ENCODE measurements around the gene NKAIN1. TPM values are rescaled to one million over a fixed set of nuclear protein-coding genes. Genes with fewer than 3 reads are reported as not detected.

NKAIN1 gene
- total RNA-seq, 1 donor from 2014 or later = not detected

GRCh38 chr1:31214316-31215064 lies 25.2 kb downstream of the NKAIN1 start:
- no peaks in the 10 kb centered on the region for H3K9me3 ChIP-seq
- no peaks in the 10 kb centered on the region for H3K36me3 ChIP-seq
- intact Hi-C loops (cut with DNase I) = no loop called here
- ATAC-seq (no peak), DNase-seq (no peak)
- no peaks in the 10 kb centered on the region for H3K4me1 ChIP-seq
- no peak overlapping the region for H3K27ac ChIP-seq
- no peak overlapping the region for H3K4me3 ChIP-seq
- no peaks in the 10 kb centered on the region for H3K27me3 ChIP-seq
- no peak for TF ChIP-seq CTCF (IDR thresholded peaks at IDR 0.05)

GRCh38 chr1:31208361-31208945 lies 31.2 kb downstream of the NKAIN1 start:
- DNase-seq (no peak), ATAC-seq (peak; percentile 86)
- Histone ChIP-seq H3K36me3 (no peaks in the 10 kb centered on the region), H3K9me3 (no peaks in the 10 kb centered on the region), H3K27ac (no peak overlapping the region), H3K27me3 (no peaks in the 10 kb centered on the region), H3K4me3 (no peak overlapping the region), H3K4me1 (no peaks in the 10 kb centered on the region)
- intact Hi-C loops (cut with DNase I) = no loop called here
- TF ChIP-seq CTCF (IDR thresholded peaks at IDR 0.05) = no peak

GRCh38 chr1:31207569-31207968 lies 32.1 kb downstream of the NKAIN1 start:
- H3K4me3 ChIP-seq = no peak overlapping the region
- H3K27me3 ChIP-seq = no peaks in the 10 kb centered on the region
- intact Hi-C loops (cut with DNase I) = no loop called here

GRCh38 chr1:31207046-31207445 lies 32.6 kb downstream of the NKAIN1 start:
- no peaks in the 10 kb centered on the region for H3K27me3 ChIP-seq
- no peak for TF ChIP-seq CTCF (IDR thresholded peaks at IDR 0.05)
- H3K4me3 ChIP-seq = no peak overlapping the region
- ATAC-seq (no peak), DNase-seq (no peak)
- no peaks in the 10 kb centered on the region for H3K36me3 ChIP-seq
- H3K4me1 ChIP-seq = no peaks in the 10 kb centered on the region
- intact Hi-C loops (cut with DNase I) = no loop called here
- H3K27ac ChIP-seq = no peak overlapping the region
- H3K9me3 ChIP-seq = no peaks in the 10 kb centered on the region

More at GRCh38 chr1:31207569-31207968, 32.1 kb downstream of the NKAIN1 start:
- TF ChIP-seq CTCF (IDR thresholded peaks at IDR 0.05) = no peak
- ATAC-seq = no peak
- DNase-seq = no peak
- no peaks in the 10 kb centered on the region for H3K4me1 ChIP-seq
- no peak overlapping the region for H3K27ac ChIP-seq
- no peaks in the 10 kb centered on the region for H3K36me3 ChIP-seq
- H3K9me3 ChIP-seq = no peaks in the 10 kb centered on the region

GRCh38 chr1:31203215-31203614 lies 36.5 kb downstream of the NKAIN1 start:
- Histone ChIP-seq H3K27me3 (no peaks in the 10 kb centered on the region), H3K27ac (no peak overlapping the region), H3K4me1 (no peaks in the 10 kb centered on the region), H3K36me3 (no peaks in the 10 kb centered on the region), H3K4me3 (no peak overlapping the region), H3K9me3 (no peaks in the 10 kb centered on the region)
- intact Hi-C loops (cut with DNase I) = no loop called here
- no peak for ATAC-seq
- no peak for DNase-seq
- no peak for TF ChIP-seq CTCF (IDR thresholded peaks at IDR 0.05)
